ENCODE measurements around the gene TUBAL3.

TUBAL3 gene

DNA sequence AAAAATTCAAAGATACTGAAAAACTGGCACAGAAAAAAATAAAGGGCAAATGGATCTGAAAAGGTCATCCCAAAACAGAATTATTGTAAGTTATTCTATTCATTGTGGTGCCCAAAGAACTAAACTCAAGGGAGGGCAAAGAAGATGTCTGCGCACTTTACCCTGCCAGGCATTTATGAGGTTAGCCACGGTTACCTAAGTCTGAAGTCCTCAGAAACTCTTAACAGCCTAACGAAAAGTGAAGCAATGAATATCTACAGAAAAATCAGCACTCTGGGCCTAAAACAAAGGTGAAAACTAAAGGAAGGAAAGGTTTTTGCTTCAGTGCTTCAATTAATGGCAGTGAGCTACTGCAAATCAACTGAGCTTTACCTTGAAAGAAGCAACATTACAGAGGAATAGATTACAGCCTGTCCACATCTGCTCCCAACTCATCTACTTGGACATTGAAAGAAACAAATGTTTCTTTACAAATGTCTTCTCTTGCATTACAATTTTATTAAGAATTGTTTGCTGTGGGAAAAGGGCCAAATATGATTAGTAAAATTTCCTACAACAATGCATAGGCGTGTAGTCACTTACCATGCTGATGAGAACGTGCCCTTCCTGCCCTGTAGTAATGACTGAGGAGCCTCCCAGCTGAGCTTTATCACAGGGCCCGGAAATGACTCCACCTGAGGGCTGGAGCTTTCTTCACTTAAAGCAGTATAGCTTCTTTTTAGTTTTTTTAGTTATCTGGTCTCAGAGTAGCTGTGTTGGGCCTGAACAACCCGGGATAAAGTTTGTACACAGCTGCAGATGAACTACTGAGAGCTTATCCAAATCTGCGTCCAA, at the start of gene TUBAL3:
Gene TUBAL3, minus strand, starts transcription at position 621 of the 834 bp plus-strand sequence. Its CDS starts 36 bp downstream, at position 585.
- DNase-seq (ENCODE audit: low read depth in 2 of 2) = no peak

- DNase-seq (ENCODE audit: low read depth in 2 of 2) = no peak
These were observed 49.3 kb upstream of the TUBAL3 start for GRCh38 chr10:5453749-5454489.

DNA sequence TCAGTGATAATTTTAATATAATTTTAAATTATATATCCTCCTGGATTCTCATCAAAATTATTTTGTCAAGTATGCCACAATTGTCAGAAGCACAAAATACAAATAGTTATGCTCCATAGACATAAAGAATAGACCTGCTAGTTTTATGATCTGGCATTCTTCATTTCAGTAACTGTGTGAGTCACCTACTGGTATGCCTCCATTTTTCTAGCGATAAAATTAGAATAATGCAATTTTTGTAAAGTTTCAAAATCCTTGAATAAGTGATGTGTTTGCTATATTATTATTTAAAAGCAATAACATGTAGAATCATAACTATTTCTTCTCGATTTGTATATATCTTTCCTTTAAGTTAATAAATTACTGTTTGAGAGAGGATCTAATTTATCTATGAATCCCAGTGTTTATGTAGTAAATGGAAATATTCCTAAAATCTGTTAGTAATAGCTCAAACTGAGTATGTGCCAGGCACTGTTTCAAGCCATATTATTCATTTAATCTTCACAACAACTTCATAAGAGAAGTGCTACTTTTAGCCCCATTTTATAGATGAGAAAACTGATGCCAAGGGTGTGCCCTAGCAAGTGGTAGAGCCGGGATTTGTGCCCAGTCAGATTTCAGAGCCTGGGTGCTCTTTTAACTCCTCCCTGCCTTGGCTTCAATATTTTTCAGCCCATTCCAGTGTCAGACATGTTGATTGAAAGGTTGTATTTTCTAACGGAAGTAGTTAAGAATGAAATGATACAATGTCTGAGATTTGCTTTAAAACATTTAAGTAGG, 46.2 kb upstream of the TUBAL3 start:
- DNase-seq (ENCODE audit: low read depth in 2 of 2) = no peak

DNA sequence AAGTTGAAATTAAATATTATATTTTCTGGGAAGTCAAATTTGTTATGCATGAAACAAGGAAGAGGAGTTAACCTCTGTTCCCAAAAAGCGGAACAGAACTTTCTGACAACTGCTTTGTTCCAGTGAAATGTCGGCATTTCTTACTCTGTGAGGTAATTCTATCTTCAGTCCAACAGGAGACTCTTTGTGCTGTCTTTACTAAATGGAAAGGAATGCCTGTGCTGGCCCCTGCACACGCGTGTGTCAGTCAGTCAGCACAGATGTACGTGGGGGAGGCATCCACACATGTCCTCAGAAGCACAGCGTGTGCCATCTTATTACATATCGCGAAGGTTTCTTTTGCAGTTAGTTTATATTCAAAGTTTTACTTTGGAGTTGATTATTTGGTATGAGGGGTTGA, 45.2 kb upstream of the TUBAL3 start:
- peak; percentile 65 to 68 for DNase-seq (ENCODE audit: low read depth in 2 of 2)

DNA sequence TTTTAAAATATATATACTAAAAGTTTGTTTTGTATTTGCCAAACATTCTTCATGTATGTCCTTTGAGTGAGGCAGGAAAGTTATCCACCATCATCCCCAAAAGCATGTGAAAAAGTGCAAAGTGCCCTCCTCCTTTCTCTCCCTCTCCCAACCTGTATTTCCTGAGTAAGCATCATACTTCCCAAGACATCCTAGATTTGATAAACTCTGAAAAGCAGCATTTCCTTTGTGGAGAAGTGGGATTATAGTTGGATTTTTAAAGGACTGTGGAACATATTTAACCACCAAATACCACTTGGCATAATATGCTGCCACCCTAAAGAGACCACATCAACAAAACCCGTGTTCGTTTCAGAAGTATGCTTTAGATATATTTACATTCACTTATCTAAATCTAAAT, 44.6 kb upstream of the TUBAL3 start:
- DNase-seq (ENCODE audit: low read depth in 2 of 2) = no peak

- no peak for DNase-seq (ENCODE audit: low read depth in 2 of 2)
These were observed 43.8 kb upstream of the TUBAL3 start for GRCh38 chr10:5448333-5449001.

GRCh38 chr10:5447611-5448071, 43.0 kb upstream of the TUBAL3 start:
- DNase-seq (ENCODE audit: low read depth in 2 of 2) = no peak

GRCh38 chr10:5447056-5447455, 42.4 kb upstream of the TUBAL3 start:
- no peak for DNase-seq (ENCODE audit: low read depth in 2 of 2)

DNA sequence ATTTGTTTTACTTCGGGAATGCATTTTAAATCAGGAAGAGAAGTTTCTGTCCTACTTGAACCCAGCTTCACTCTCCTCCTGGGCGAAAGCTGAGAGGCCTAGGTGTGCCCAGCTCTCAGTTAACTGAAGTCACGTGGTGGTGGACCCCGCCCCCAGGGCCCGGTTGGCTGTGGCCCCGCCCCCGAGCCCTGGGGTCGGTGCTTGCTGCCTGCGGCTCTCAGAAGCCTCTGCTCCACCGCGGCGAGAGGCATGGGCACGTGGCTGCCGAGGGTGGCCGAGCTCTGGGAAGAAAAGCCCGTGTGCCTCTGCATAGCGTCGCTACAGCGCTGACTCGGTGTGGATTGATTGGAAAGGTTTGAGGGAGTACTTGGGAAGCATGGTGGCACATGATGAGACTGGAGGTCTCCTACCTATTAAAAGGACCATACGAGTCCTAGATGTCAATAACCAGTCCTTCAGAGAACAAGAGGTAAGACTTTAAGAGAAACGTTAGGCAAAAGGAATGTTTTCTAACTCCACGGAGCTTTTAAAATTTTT, 41.8 kb upstream of the TUBAL3 start:
- DNase-seq (ENCODE audit: low read depth in 2 of 2) = peak; percentile 70 to 76

- DNase-seq (ENCODE audit: low read depth in 2 of 2) = no peak
These were observed 40.4 kb upstream of the TUBAL3 start for GRCh38 chr10:5445006-5445405.

DNA sequence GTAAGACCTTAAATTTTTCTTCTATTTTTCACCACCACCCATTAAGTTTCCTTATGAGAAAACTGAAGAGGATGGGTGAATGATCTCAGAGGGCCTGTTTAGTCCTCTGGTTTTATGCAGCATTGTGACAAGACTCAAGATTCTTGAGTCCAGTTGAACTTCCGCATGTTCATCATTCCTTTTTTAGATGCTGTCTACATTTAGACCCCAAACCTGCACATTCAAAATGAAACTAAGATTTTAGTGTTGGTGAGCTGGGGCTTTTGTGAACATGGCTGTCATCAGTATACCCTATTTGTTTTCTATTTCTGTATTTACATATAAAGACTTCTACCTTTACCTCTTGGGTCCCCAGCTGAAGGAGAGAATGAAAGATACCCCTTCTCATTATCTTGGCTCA, 38.8 kb upstream of the TUBAL3 start:
- no peak for DNase-seq (ENCODE audit: low read depth in 2 of 2)

DNA sequence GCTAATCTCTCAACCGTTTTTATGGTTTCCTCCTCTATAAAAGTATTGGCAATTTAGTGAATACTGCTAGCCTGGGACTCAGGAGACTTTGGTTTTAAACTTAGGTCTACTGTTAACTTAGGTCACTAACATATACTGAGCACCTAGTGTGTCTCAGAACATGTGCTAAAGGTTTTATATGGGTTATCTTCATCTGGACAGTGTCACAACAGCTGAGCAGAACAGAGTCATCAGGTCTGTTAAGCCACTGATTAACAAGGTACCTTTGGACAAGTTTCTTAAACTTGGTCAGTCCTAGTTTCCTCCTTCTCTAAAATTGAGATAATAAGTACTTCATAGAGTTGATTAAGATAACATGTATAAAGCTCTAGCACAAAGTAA, 38.4 kb upstream of the TUBAL3 start:
- no peak for DNase-seq (ENCODE audit: low read depth in 2 of 2)

DNA sequence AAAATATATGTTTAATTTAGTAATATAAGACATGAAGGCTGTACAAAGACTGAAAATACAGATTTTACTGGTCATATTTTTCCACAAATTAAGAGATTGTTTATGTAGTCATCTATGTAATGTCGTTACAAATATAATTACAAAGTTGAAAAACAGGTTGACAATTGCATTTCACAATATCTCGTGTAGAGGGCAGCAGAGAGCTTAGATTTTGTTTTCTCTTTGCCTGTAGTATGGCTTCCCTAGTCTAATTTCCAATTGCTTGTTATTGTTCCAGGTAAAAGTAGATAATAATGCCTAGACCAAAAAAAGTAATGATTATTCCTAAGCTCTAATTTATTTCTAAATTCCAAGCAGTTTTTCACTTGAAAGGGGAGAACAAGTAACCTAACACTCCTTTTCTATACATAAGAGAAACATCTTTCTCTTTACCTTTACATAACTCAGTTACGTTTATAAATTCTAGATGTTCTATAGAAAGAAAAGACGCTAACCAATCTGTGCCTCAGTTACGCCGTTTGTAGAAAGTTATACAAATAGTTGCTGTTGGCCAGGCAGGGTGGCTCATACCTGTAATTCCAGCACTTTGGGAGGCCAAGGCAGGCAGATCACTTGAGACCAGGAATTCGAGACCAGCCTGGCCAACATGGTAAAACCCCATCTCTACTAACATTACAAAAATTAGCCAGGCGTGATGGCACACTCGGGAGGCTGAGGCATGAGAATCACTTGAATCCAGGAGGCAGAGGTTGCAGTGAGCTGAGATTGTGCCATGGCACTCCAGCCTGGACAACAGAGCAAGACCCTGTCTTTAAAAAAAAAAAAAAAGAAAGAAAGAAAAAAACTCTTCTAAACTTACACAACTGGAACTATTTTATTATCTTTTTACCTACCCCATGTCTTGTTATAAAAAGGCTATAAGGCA, 37.7 kb upstream of the TUBAL3 start:
- no peak for DNase-seq (ENCODE audit: low read depth in 2 of 2)

DNA sequence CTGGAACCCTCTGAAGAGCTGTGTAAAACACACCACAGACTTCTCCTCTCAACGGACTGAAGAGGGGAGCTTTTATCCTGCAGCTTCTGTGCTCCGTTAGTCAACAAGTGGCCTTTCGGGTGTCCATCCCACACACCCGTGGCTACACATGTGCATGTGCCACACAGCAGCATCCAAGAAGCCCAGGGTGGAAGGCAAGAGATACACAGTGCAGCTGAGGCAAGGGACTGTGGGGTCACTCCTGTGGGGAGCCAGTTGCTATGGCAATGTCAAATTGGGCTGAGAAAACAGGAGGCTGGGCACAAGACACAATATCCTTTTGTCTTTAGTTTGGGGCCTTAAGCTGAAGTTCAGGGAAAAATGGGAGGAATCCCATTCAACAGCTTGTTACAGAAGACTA, 36.5 kb upstream of the TUBAL3 start:
- DNase-seq (ENCODE audit: low read depth in 2 of 2) = no peak

- no peak for DNase-seq (ENCODE audit: low read depth in 2 of 2)
These were observed 35.6 kb upstream of the TUBAL3 start for GRCh38 chr10:5440206-5440605.

GRCh38 chr10:5435328-5435727, 30.7 kb upstream of the TUBAL3 start:
- DNase-seq (ENCODE audit: low read depth in 2 of 2) = no peak

DNA sequence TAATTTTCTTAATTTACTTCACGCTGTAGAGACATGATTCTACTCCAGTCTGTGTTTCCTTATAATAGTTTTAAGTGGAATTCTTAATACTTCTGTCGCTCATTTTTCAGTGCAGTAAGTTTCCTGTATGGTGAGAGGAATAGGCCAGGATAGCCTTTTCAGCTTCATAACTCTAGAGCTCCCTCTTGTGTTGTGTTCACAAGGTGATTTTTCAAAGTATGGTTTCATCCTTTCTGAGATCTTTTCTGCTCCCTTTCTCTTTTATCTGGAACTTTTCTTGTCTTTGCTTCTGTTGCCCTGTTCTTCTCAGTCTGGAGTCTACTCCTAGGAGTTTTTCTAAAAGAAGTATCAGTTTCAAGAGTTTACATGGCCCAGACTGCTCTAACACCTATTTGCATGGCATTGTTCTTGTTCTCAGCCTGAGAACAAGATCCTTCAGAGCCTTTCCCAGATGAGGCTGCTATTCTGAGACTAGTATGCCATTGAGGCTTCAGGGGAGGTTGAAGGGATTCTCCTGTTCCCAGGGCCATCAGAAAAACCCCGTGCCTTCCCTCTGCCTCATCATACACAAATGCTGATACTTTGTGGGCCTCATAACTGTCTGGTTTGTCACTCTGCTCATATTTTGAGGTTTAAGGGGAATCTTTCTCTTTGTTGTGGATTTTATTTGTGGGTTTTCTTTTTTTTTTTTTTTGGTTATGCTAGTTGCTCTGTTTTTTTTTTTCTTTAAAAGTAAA, 29.6 kb upstream of the TUBAL3 start:
- DNase-seq (ENCODE audit: low read depth in 2 of 2) = peak; percentile 52 to 58

- DNase-seq (ENCODE audit: low read depth in 2 of 2) = no peak
These were observed 28.6 kb upstream of the TUBAL3 start for GRCh38 chr10:5433182-5433581.

GRCh38 chr10:5428133-5428532, 23.5 kb upstream of the TUBAL3 start:
- DNase-seq (ENCODE audit: low read depth in 2 of 2) = no peak

DNA sequence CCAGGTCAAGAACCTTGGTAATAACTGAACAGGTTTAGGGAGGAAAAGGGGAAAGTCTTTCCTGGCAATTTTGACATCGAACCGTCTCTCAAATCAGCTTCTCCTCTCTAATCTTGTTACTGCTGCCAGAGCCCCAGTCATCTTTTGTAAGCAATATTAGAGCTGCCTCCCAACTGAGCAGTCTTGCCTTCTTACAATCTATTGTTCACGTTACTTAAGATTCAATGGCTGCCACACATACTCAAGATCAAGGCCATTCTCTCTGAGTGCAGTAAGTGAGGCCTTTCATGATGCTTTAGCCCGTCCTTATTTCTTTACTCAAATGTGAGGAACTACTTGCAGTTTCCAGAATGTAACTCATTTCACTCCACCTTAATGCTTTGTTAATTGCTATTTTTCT, 20.1 kb upstream of the TUBAL3 start:
- DNase-seq (ENCODE audit: low read depth in 2 of 2) = no peak

Data from fibroblast of skin of left quadriceps (primary cell).